H9 (cell line): ENCODE measurements around the gene NOTUM. TPM values are rescaled to one million over a fixed set of nuclear protein-coding genes. Genes with fewer than 3 reads are reported as not detected.

ENCODE experiments used
- DNase-seq: peaks from one replicate; pipeline ENCODE4 v3.0.0-alpha.2; 2017
- H2AFZ ChIP-seq: one replicate; pipeline ENCODE4 v1.6.1; 2013; ENCODE audit warnings: mild to moderate bottlenecking, low read length, control low read depth, moderate library complexity
- H2AK5ac ChIP-seq: 2 replicates; pipeline ENCODE4 v1.6.1; 2013; ENCODE audit warnings: low read length, control low read depth, mixed read lengths; ENCODE audit not compliant: insufficient read length
- H2BK120ac ChIP-seq: one replicate; pipeline ENCODE4 v1.6.1; 2013; ENCODE audit warnings: low read depth, mild to moderate bottlenecking, low read length, control low read depth, inconsistent platforms; ENCODE audit not compliant: poor library complexity, severe bottlenecking
- H2BK12ac ChIP-seq: 2 replicates; pipeline ENCODE4 v1.6.1; 2013; ENCODE audit warnings: low read length, control low read depth, mixed read lengths, low read depth; ENCODE audit not compliant: insufficient read length
- H2BK15ac ChIP-seq: 2 replicates; pipeline ENCODE4 v1.6.1; 2013; ENCODE audit warnings: low read depth, low read length, control low read depth
- H2BK20ac ChIP-seq: one replicate; pipeline ENCODE4 v1.6.1; 2013; ENCODE audit warnings: low read depth, mild to moderate bottlenecking, low read length, control low read depth, inconsistent platforms; ENCODE audit not compliant: poor library complexity, severe bottlenecking
- H2BK5ac ChIP-seq: 2 replicates; pipeline ENCODE4 v1.6.1; 2013; ENCODE audit warnings: low read length, control low read depth, mixed read lengths; ENCODE audit not compliant: insufficient read length
- H3K14ac ChIP-seq: 2 replicates; pipeline ENCODE4 v1.6.1; 2013; ENCODE audit warnings: low read length, control low read depth; ENCODE audit not compliant: insufficient read depth
- H3K18ac ChIP-seq: 2 replicates; pipeline ENCODE4 v1.6.1; 2013; ENCODE audit warnings: low read depth, mild to moderate bottlenecking, mixed read lengths, low read length, control low read depth; ENCODE audit not compliant: insufficient read length
- H3K23ac ChIP-seq: 2 replicates; pipeline ENCODE4 v1.6.1; 2013; ENCODE audit warnings: low read length, control low read depth, mixed read lengths, low read depth; ENCODE audit not compliant: insufficient read length
- H3K23me2 ChIP-seq: 2 replicates; pipeline ENCODE4 v1.6.1; 2013; ENCODE audit warnings: low read depth, mild to moderate bottlenecking, mixed read lengths, low read length, control low read depth; ENCODE audit not compliant: insufficient read length, poor library complexity, severe bottlenecking
- H3K27ac ChIP-seq: 2 replicates; pipeline ENCODE4 v1.5.1; 2013; ENCODE audit warnings: low read length, control low read depth, mixed read lengths, low read depth; ENCODE audit not compliant: insufficient read length
- H3K27me3 ChIP-seq: 2 replicates; pipeline ENCODE4 v1.6.1; 2013; ENCODE audit warnings: low read length, control low read depth, inconsistent platforms; ENCODE audit not compliant: insufficient read depth
- H3K4ac ChIP-seq: 2 replicates; pipeline ENCODE4 v1.6.1; 2013; ENCODE audit warnings: low read depth, mild to moderate bottlenecking, control low read depth, inconsistent platforms, low read length, moderate library complexity
- H3K4me1 ChIP-seq: 2 replicates; pipeline ENCODE4 v1.6.1; 2013; ENCODE audit warnings: low read length, control low read depth, inconsistent platforms; ENCODE audit not compliant: insufficient read depth
- H3K4me2 ChIP-seq: 2 replicates; pipeline ENCODE4 v1.6.1; 2013; ENCODE audit warnings: low read length, control low read depth, mixed read lengths; ENCODE audit not compliant: insufficient read length, insufficient read depth
- H3K56ac ChIP-seq: 2 replicates; pipeline ENCODE4 v1.6.1; 2013; ENCODE audit warnings: low read depth, mild to moderate bottlenecking, mixed read lengths, low read length, control low read depth; ENCODE audit not compliant: insufficient read length
- H3K79me1 ChIP-seq: 2 replicates; pipeline ENCODE4 v1.6.1; 2013; ENCODE audit warnings: low read depth, mild to moderate bottlenecking, moderate library complexity, low read length, control low read depth, inconsistent platforms; ENCODE audit not compliant: insufficient read depth, poor library complexity, severe bottlenecking
- H3K79me2 ChIP-seq: 2 replicates; pipeline ENCODE4 v1.6.1; 2013; ENCODE audit warnings: low read length, control low read depth, inconsistent platforms; ENCODE audit not compliant: insufficient read depth
- H3K9ac ChIP-seq: 2 replicates; pipeline ENCODE4 v1.6.1; 2013; ENCODE audit warnings: low read length, control low read depth, mixed read lengths; ENCODE audit not compliant: insufficient read length; ENCODE audit errors: extremely low read depth
- H3K9me3 ChIP-seq: one replicate; pipeline ENCODE4 v1.6.1; 2013; ENCODE audit warnings: low read depth, low read length, inconsistent platforms; ENCODE audit not compliant: control insufficient read depth
- H3T11ph ChIP-seq: one replicate; pipeline ENCODE4 v1.6.1; 2013; ENCODE audit warnings: mild to moderate bottlenecking, low read length, control low read depth, inconsistent platforms
- H4K20me1 ChIP-seq: one replicate; pipeline ENCODE4 v1.6.1; 2013; ENCODE audit not compliant: control insufficient read depth, insufficient read length, insufficient read depth
- H4K5ac ChIP-seq: 2 replicates; pipeline ENCODE4 v1.6.1; 2013; ENCODE audit warnings: low read depth, mild to moderate bottlenecking, mixed read lengths, low read length, control low read depth; ENCODE audit not compliant: insufficient read length
- H4K8ac ChIP-seq: replicated peaks from 2 replicates; pipeline ENCODE4 v1.6.1; 2013; ENCODE audit warnings: low read length, control low read depth, mixed read lengths, low read depth; ENCODE audit not compliant: insufficient read length
- H4K91ac ChIP-seq: 2 replicates; pipeline ENCODE4 v1.6.1; 2013; ENCODE audit warnings: low read depth, mild to moderate bottlenecking, moderate library complexity, mixed read lengths, low read length, control low read depth; ENCODE audit not compliant: insufficient read length
- H3K27ac Mint-ChIP-seq, 3 experiments: 2 replicates in 2 of 3; 3 replicates in 1 of 3; pipeline ENCODE4 v1.8.0; 2020 to 2021; ENCODE audit warnings: mixed read lengths in 3 of 3, mild to moderate bottlenecking in 1 of 3, moderate library complexity in 1 of 3
- H3K27me3 Mint-ChIP-seq: 2 replicates; pipeline ENCODE4 v1.8.0; 2021; ENCODE audit warnings: low read depth, mild to moderate bottlenecking, moderate library complexity, mixed read lengths
- H3K36me3 Mint-ChIP-seq, 3 experiments: 2 replicates in 2 of 3; 3 replicates in 1 of 3; pipeline ENCODE4 v1.8.0; 2020 to 2021; ENCODE audit warnings: low read depth in 3 of 3, mixed read lengths in 3 of 3; ENCODE audit not compliant: insufficient read depth in 1 of 3
- H3K4me1 Mint-ChIP-seq, 2 experiments: 2 replicates each; pipeline ENCODE4 v1.8.0; 2020; ENCODE audit warnings: mixed read lengths in 2 of 2
- H3K4me3 Mint-ChIP-seq, 2 experiments: 2 replicates in 1 of 2; 3 replicates in 1 of 2; pipeline ENCODE4 v1.8.0; 2020 to 2021; ENCODE audit warnings: mild to moderate bottlenecking in 2 of 2, mixed read lengths in 2 of 2, moderate library complexity in 1 of 2
- H3K9me3 Mint-ChIP-seq, 2 experiments: 2 replicates in 1 of 2; 3 replicates in 1 of 2; pipeline ENCODE4 v1.8.0; 2020; ENCODE audit warnings: mild to moderate bottlenecking in 2 of 2, mixed read lengths in 2 of 2, moderate library complexity in 1 of 2
- WGBS: extraction: QIAGEN DNeasy Blood & Tissue Kit; methylation state at CpG from one replicate; pipeline ENCODE4 v1.1.7; 2013; ENCODE audit warnings: missing lambda C conversion rate, low lambda C conversion rate, mixed read lengths; ENCODE audit not compliant: insufficient read length; ENCODE audit errors: extremely low coverage; 5-methylcytosine and 5-hydroxymethylcytosine counted together
- total RNA-seq: library from RNA; stranded (reverse); gene quantifications from 2 replicates; pipeline ENCODE4 v1.2.1, GENCODE V29; 2021
- TF ChIP-seq, protein P1 (sequence below): fragments of 200-600 bp; sonication (generic); conservative IDR thresholded peaks from 3 replicates; pipeline ENCODE4 v1.8.0; 2021; ENCODE audit warnings: antibody characterized with exemption, mild to moderate bottlenecking

The NOTUM gene
- total RNA-seq, 1 experiment from 2014 or later: 2.1 TPM

DNA sequence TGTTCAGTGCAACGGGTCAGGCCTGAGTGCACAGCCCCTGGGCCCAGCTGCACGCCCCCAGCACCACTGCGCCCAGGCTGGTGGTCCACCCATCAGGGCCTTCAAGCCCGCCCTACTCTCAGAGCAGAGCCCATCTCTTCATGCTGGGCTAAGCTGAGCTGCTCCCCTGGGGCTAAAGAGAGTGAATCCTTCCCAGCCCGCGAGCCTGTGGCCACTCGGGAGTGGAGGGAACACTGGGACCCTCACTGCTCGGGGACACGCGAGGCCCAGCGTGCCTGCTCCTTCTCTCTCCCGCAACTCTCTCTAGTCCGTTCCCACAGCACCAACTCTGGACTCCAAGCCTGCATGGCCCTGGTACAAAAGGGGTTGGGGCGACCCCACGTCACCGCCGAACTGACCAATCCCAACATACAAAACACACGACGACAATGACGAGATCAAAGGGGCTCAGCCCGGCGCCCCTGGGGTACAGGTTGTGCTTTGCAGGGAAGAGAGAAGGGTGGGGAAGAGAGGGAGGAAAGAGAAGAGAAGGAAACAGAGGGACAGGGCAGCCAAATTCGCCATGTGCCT, 38.9 kb downstream of the NOTUM start:
- Mint-ChIP-seq H3K36me3 (peaks cover 12 to 33% (median 25%) of the 10 kb centered on the region in 3 experiments; a peak in 6 of 7 replicates), H3K9me3 (no peaks in the 10 kb centered on the region), H3K27ac (peak overlapping the region in 2 of 3 experiments; percentile 19 to 79; a peak in 2 of 7 replicates), H3K4me3 (peak overlapping the region in 1 of 2 experiments; percentile 35; a peak in 2 of 5 replicates), H3K4me1 (peaks cover 39 to 42% of the 10 kb centered on the region in 2 experiments), H3K27me3 (no peaks in the 10 kb centered on the region)
- no peaks in the 10 kb centered on the region for H3K27me3 ChIP-seq
- peaks cover 22% of the 10 kb centered on the region; the same call in 1 of the 2 replicates for H3K79me2 ChIP-seq
- no peak overlapping the region for H2BK12ac ChIP-seq
- H3K4ac ChIP-seq: no peak overlapping the region
- no peak overlapping the region for H2BK120ac ChIP-seq
- H3K23me2 ChIP-seq: peaks cover 11% of the 10 kb centered on the region
- no peak overlapping the region for H3K23ac ChIP-seq
- no peak overlapping the region for H2BK5ac ChIP-seq
- no peak overlapping the region for H4K91ac ChIP-seq
- H2BK15ac ChIP-seq: no peak overlapping the region
- no peak overlapping the region for H2AK5ac ChIP-seq
- H3K4me1 ChIP-seq: peaks cover 3% of the 10 kb centered on the region; the same call in 1 of the 2 replicates
- no peak overlapping the region for H3K18ac ChIP-seq
- no peak overlapping the region for H3K9ac ChIP-seq
- no peak overlapping the region for H3K14ac ChIP-seq
- WGBS: no CpG with 5 or more reads among the region's 23 CpGs
- TF ChIP-seq, protein P1, sequence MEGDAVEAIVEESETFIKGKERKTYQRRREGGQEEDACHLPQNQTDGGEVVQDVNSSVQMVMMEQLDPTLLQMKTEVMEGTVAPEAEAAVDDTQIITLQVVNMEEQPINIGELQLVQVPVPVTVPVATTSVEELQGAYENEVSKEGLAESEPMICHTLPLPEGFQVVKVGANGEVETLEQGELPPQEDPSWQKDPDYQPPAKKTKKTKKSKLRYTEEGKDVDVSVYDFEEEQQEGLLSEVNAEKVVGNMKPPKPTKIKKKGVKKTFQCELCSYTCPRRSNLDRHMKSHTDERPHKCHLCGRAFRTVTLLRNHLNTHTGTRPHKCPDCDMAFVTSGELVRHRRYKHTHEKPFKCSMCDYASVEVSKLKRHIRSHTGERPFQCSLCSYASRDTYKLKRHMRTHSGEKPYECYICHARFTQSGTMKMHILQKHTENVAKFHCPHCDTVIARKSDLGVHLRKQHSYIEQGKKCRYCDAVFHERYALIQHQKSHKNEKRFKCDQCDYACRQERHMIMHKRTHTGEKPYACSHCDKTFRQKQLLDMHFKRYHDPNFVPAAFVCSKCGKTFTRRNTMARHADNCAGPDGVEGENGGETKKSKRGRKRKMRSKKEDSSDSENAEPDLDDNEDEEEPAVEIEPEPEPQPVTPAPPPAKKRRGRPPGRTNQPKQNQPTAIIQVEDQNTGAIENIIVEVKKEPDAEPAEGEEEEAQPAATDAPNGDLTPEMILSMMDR: no peak
- H4K5ac ChIP-seq: no peak overlapping the region
- H3K27ac ChIP-seq: no peak overlapping the region
- no peaks in the 10 kb centered on the region for H4K20me1 ChIP-seq
- H4K8ac ChIP-seq: no peak overlapping the region
- H3K4me2 ChIP-seq: no peak overlapping the region
- H3K56ac ChIP-seq: no peak overlapping the region
- H3K9me3 ChIP-seq: no peaks in the 10 kb centered on the region
- DNase-seq: no peak
- peaks cover 5% of the 10 kb centered on the region for H3K79me1 ChIP-seq
- H3T11ph ChIP-seq: no peak overlapping the region
- no peak overlapping the region for H2AFZ ChIP-seq
- H2BK20ac ChIP-seq: no peak overlapping the region
